Cardiac fibroblast (primary cell): ENCODE results near the gene LAMB2.

Experiments used
- DNase-seq, 2 donors: peaks; one replicate each; pipeline versions ENCODE4 v3.0.0 to v3.0.0-alpha.2; 2010; ENCODE audit warnings: low read depth in 2 of 2
- H3K4me3 ChIP-seq, 2 donors: replicated peaks in 1 of 2; 1 replicate in 1 of 2; 2 replicates in 1 of 2; pipeline ENCODE4 v1.5.1; 2011; ENCODE audit warnings: low read depth in 2 of 2, low read length in 2 of 2, mild to moderate bottlenecking in 2 of 2, moderate library complexity in 1 of 2
- CTCF ChIP-seq: IDR thresholded peaks from one replicate; pipeline ENCODE4 v1.5.1; 2011; ENCODE audit warnings: low read depth, mild to moderate bottlenecking, low read length, inconsistent platforms

The LAMB2 gene

GRCh38 chr3:49098910-49099630 is 33.8 kb downstream of the LAMB2 start:
- TF ChIP-seq CTCF: no peak
- DNase-seq: no peak
- H3K4me3 ChIP-seq: no peak overlapping the region

GRCh38 chr3:49098429-49098828 is 34.4 kb downstream of the LAMB2 start:
- TF ChIP-seq CTCF: no peak

GRCh38 chr3:49093853-49094767 is 38.7 kb downstream of the LAMB2 start, which contains the start of gene QRICH1:
Gene QRICH1, minus strand, starts transcription at chr3:49094071. Its CDS starts 17,054 bp downstream, at chr3:49077017.
- peak; percentile 64 for TF ChIP-seq CTCF
- peak within 1 kb of the TSS; percentile 92 to 94 for H3K4me3 ChIP-seq
- DNase-seq: peak; percentile 98 to 99

More at GRCh38 chr3:49098429-49098828, 34.4 kb downstream of the LAMB2 start:
- no peak for DNase-seq
- no peak overlapping the region for H3K4me3 ChIP-seq

GRCh38 chr3:49092938-49093852 is 39.7 kb downstream of the LAMB2 start:
- no peak for TF ChIP-seq CTCF
- DNase-seq: peak; percentile 88 to 92
- peak overlapping the region; percentile 92 to 94 for H3K4me3 ChIP-seq

- DNase-seq: no peak
- no peak overlapping the region for H3K4me3 ChIP-seq
- TF ChIP-seq CTCF: no peak
Observed at GRCh38 chr3:49081429-49081828, 51.4 kb downstream of the LAMB2 start.

- TF ChIP-seq CTCF: no peak
- no peak for DNase-seq
- no peak overlapping the region for H3K4me3 ChIP-seq
Observed at GRCh38 chr3:49079270-49079669, 53.6 kb downstream of the LAMB2 start.
